Gastroesophageal sphincter (tissue), 4 donors: ENCODE measurements around the gene CD55. TPM values are rescaled to one million over a fixed set of nuclear protein-coding genes. Genes with fewer than 3 reads are reported as not detected.

Experiments used
- ATAC-seq: fragments of 150-250 bp; one replicate; pipeline ENCODE4 v1.9.1; 2016; ENCODE audit warnings: mild to moderate bottlenecking, moderate library complexity
- H3K27ac ChIP-seq, 4 donors: fragments of 200-600 bp; sonication (generic) in 3 of 4; 1 replicate in 3 of 4; 2 replicates in 1 of 4; pipeline ENCODE4 v1.5.1; 2016 to 2019
- H3K27me3 ChIP-seq: fragments of 200-600 bp; sonication (generic); one replicate; pipeline ENCODE4 v1.5.1; 2019
- H3K36me3 ChIP-seq, 2 donors: fragments of 200-600 bp; sonication (generic); one replicate each; pipeline ENCODE4 v1.5.1; 2019; ENCODE audit warnings: control low read depth in 1 of 2
- H3K4me1 ChIP-seq, 3 donors: fragments of 200-600 bp; sonication (generic); 1 replicate in 2 of 3; 2 replicates in 1 of 3; pipeline ENCODE4 v1.5.1; 2016 to 2019; ENCODE audit warnings: control low read depth in 2 of 3
- H3K4me3 ChIP-seq, 2 donors: fragments of 200-600 bp; sonication (generic); one replicate each; pipeline ENCODE4 v1.5.1; 2019; ENCODE audit warnings: mild to moderate bottlenecking in 1 of 2, moderate library complexity in 1 of 2
- H3K9me3 ChIP-seq, 3 donors: fragments of 200-600 bp; sonication (generic); one replicate each; pipeline ENCODE4 v1.5.1; 2017 to 2019; ENCODE audit warnings: control low read depth in 2 of 3
- CTCF ChIP-seq, 4 experiments: fragments of 200-600 bp in 2 of 4; fragments of 450-650 bp in 2 of 4; sonication (generic) in 1 of 4; IDR thresholded peaks; one replicate each; pipeline ENCODE4 v1.5.1; 2017 to 2019; ENCODE audit warnings: antibody characterized with exemption in 4 of 4, mild to moderate bottlenecking in 2 of 4, moderate library complexity in 2 of 4
- EP300 ChIP-seq: sonication (generic); formaldehyde crosslinking; IDR thresholded peaks from one replicate; pipeline ENCODE4 v1.6.1; 2017; ENCODE audit warnings: antibody characterized with exemption, mild to moderate bottlenecking
- POLR2A ChIP-seq, 2 donors: fragments of 450-650 bp; IDR thresholded peaks; one replicate each; pipeline ENCODE4 v1.6.1; 2017; ENCODE audit warnings: antibody characterized with exemption in 2 of 2, mild to moderate bottlenecking in 2 of 2, moderate library complexity in 1 of 2
- POLR2AphosphoS5 ChIP-seq: sonication (generic); formaldehyde crosslinking; IDR thresholded peaks from one replicate; pipeline ENCODE4 v1.6.1; 2017; ENCODE audit warnings: antibody characterized with exemption
- WGBS, 2 donors: methylation state at CpG; one replicate each; pipeline ENCODE4 v1.1.5; 2018; ENCODE audit warnings: low coverage in 1 of 2; 5-methylcytosine and 5-hydroxymethylcytosine counted together
- total RNA-seq, 4 donors: library from RNA; depleted of rRNA; stranded (reverse); fragments of >200 nt; gene quantifications; one replicate each; pipeline ENCODE4 v1.1.0, GENCODE V29; 2016

CD55 gene
- total RNA-seq, 4 donors from 2014 or later: 24.7 to 78.4 (median 41.5) TPM

GRCh38 chr1:207308451-207309190 is 12.9 kb upstream of the CD55 start:
- ATAC-seq: no peak
- Histone ChIP-seq H3K9me3 (no peaks in the 10 kb centered on the region), H3K27ac (no peak overlapping the region), H3K4me1 (peaks cover 0 to 10% (median 4%) of the 10 kb centered on the region in 3 donors), H3K36me3 (no peaks in the 10 kb centered on the region), H3K4me3 (no peak overlapping the region), H3K27me3 (no peaks in the 10 kb centered on the region)
- TF ChIP-seq EP300 (no peak), CTCF (IDR thresholded peaks at IDR 0.05) (no peak)
- 90 to 92% methylated on average over 2 of the region's 2 CpGs for WGBS, 2 donors

DNA sequence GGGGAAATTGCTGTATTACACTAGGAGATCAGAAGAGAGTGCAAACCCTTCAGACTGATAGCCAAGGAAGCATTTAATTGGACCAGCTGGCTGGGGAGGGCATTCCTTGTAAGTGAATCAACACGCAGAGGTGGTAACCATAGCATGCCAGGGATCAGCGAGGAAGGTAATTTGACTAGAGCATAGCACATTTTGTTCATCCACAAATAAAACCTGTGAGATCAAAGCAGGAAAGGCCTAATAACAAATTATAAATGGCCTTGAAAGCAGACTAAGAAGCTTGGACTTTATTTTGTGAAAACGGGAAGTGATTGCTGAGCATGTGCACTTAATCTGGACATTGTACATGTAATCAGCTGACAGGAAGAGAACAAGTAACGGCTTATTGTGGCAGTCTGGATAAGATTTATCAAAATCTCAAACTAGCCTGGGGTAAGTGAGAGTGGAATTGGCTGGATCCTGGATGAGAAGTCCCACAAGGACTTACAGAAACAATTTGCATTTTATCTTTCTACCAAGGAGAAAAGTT is 11.7 kb upstream of the CD55 start:
- TF ChIP-seq EP300: no peak
- no peak for TF ChIP-seq POLR2AphosphoS5
- TF ChIP-seq CTCF (IDR thresholded peaks at IDR 0.05): no peak
- no peak for TF ChIP-seq POLR2A (IDR thresholded peaks at IDR 0.05)
- WGBS, 2 donors: 16 to 20% methylated on average over 4 of the region's 4 CpGs
- no peaks in the 10 kb centered on the region for H3K36me3 ChIP-seq
- peaks cover 0 to 10% (median 4%) of the 10 kb centered on the region in 3 donors for H3K4me1 ChIP-seq
- H3K9me3 ChIP-seq: no peaks in the 10 kb centered on the region
- no peaks in the 10 kb centered on the region for H3K27me3 ChIP-seq
- H3K4me3 ChIP-seq: peak overlapping the region in 1 of 2 donors; percentile 6
- ATAC-seq: no peak
- peak overlapping the region in 3 of 4 donors; percentile 48 to 68 (median 62) for H3K27ac ChIP-seq

- no peak overlapping the region for H3K27ac ChIP-seq
- no peak overlapping the region for H3K4me3 ChIP-seq
- peaks cover 0 to 10% (median 4%) of the 10 kb centered on the region in 3 donors for H3K4me1 ChIP-seq
- TF ChIP-seq POLR2A (IDR thresholded peaks at IDR 0.05): no peak
- TF ChIP-seq EP300: no peak
- TF ChIP-seq CTCF (IDR thresholded peaks at IDR 0.05): no peak
- no peak for TF ChIP-seq POLR2AphosphoS5
- WGBS, 2 donors: 91 to 93% methylated on average over 3 of the region's 3 CpGs
- H3K9me3 ChIP-seq: no peaks in the 10 kb centered on the region
- ATAC-seq: no peak
- H3K36me3 ChIP-seq: no peaks in the 10 kb centered on the region
- no peaks in the 10 kb centered on the region for H3K27me3 ChIP-seq
These were observed 9.4 kb upstream of the CD55 start for GRCh38 chr1:207311888-207312603.

GRCh38 chr1:207312604-207312920 is 8.9 kb upstream of the CD55 start:
- peaks cover 0 to 10% (median 4%) of the 10 kb centered on the region in 3 donors for H3K4me1 ChIP-seq
- H3K9me3 ChIP-seq: no peaks in the 10 kb centered on the region
- WGBS, 2 donors: 71 to 85% methylated on average over 1 of the region's 1 CpG
- TF ChIP-seq POLR2A (IDR thresholded peaks at IDR 0.05): no peak
- no peak for TF ChIP-seq EP300
- TF ChIP-seq POLR2AphosphoS5: no peak
- no peak for TF ChIP-seq CTCF (IDR thresholded peaks at IDR 0.05)
- no peak overlapping the region for H3K27ac ChIP-seq
- no peaks in the 10 kb centered on the region for H3K36me3 ChIP-seq
- H3K4me3 ChIP-seq: no peak overlapping the region
- no peaks in the 10 kb centered on the region for H3K27me3 ChIP-seq
- ATAC-seq: no peak

GRCh38 chr1:207313131-207313530 is 8.3 kb upstream of the CD55 start:
- Histone ChIP-seq H3K27ac (no peak overlapping the region), H3K9me3 (no peaks in the 10 kb centered on the region), H3K27me3 (no peaks in the 10 kb centered on the region), H3K4me3 (no peak overlapping the region), H3K4me1 (peaks cover 0 to 10% (median 4%) of the 10 kb centered on the region in 3 donors), H3K36me3 (no peaks in the 10 kb centered on the region)
- TF ChIP-seq POLR2A (IDR thresholded peaks at IDR 0.05) (no peak), POLR2AphosphoS5 (no peak), CTCF (IDR thresholded peaks at IDR 0.05) (no peak), EP300 (no peak)
- no peak for ATAC-seq
